GM21717 (cell line): ENCODE results near the gene SCP2.

Experiments
- ATAC-seq: cut with Tn5 transposase; IDR thresholded peaks from one replicate; pipeline ENCODE4 v1.9.1; 2021; ENCODE audit warnings: mild to moderate bottlenecking, moderate library complexity; ENCODE audit not compliant: unreplicated experiment

The SCP2 gene

GRCh38 chr1:53092659-53093450 lies 165.8 kb downstream of the SCP2 start:
- ATAC-seq, result no peak

GRCh38 chr1:53093451-53093754 lies 166.3 kb downstream of the SCP2 start:
- no peak for ATAC-seq

GRCh38 chr1:53093778-53094532 lies 166.9 kb downstream of the SCP2 start:
- no peak for ATAC-seq

GRCh38 chr1:53094533-53094919 lies 167.4 kb downstream of the SCP2 start:
- no peak for ATAC-seq
